ENCODE results near the gene RGPD8.

The RGPD8 gene

DNA sequence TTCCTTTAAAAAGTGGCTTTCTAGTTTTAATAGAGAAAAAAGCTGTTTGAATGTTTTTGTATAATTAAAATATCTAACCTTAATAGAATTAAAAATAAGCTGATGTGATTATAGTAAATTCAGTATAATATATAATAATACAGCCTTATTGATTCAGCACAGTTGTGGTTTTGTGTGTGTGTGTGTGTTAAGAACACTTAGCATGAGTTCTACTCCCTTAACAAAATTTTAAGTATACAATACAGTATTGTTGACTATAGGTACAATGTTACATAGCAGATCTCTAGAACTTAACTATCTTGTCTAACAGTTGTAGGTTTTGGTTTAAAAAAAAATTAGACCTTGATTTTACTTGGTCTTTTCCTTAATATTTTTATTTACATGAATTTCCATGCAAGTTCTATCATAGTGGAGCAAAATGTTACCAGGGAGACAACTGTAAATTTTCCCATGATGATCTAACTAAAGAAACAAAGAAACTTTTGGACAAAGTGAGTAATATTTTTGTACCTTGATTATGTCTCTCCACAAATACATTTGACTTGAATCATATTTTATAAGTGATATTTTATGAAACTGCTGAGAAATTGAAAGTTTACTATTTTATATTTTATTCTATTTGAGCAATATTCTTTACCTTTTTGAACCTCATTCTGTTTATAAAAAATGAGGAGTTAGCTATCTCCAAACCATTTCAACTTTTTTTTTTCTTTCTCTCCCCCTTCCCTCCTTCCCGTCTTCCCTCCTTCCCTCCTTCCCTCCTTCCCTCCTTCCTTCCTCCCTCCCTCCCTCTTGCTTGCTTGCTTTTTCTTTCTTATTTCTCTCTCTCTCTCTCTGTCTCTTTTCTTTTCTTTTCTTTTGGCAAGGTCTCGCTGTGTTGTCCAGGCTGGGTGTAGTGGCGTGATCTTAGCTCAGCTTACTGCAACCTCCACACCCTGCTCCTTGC is 111.8 kb downstream of the RGPD8 start:
- no peak for DNase-seq
